Neuronal stem cell (in vitro differentiated cells): ENCODE measurements around the gene CC2D2A.

Source experiments
- DNase-seq: peaks from one replicate; pipeline ENCODE4 v3.0.0-alpha.2; 2013; ENCODE audit warnings: low spot score
- H2AFZ ChIP-seq: one replicate; pipeline ENCODE4 v1.6.1; 2013; ENCODE audit warnings: mild to moderate bottlenecking, low read length, inconsistent platforms
- H2AK5ac ChIP-seq: 2 replicates; pipeline ENCODE4 v1.6.1; 2013; ENCODE audit warnings: low read depth, mild to moderate bottlenecking, inconsistent platforms, low read length, moderate library complexity, mixed read lengths
- H2BK120ac ChIP-seq: 2 replicates; pipeline ENCODE4 v1.6.1; 2013; ENCODE audit warnings: low read depth, mild to moderate bottlenecking, inconsistent platforms, low read length, moderate library complexity, mixed read lengths
- H2BK12ac ChIP-seq: one replicate; pipeline ENCODE4 v1.6.1; 2013; ENCODE audit warnings: low read length, inconsistent platforms
- H2BK15ac ChIP-seq: 2 replicates; pipeline ENCODE4 v1.6.1; 2013; ENCODE audit warnings: mild to moderate bottlenecking, low read length, inconsistent platforms, mixed read lengths
- H2BK5ac ChIP-seq: one replicate; pipeline ENCODE4 v1.6.1; 2013; ENCODE audit warnings: inconsistent platforms, mild to moderate bottlenecking, low read length, moderate library complexity
- H3K14ac ChIP-seq: one replicate; pipeline ENCODE4 v1.6.1; 2013; ENCODE audit warnings: low read length, inconsistent platforms
- H3K18ac ChIP-seq: 2 replicates; pipeline ENCODE4 v1.6.1; 2013; ENCODE audit warnings: low read length, inconsistent platforms
- H3K23ac ChIP-seq: 2 replicates; pipeline ENCODE4 v1.6.1; 2013; ENCODE audit warnings: low read depth, mild to moderate bottlenecking, mixed read lengths, low read length, inconsistent platforms; ENCODE audit not compliant: poor library complexity
- H3K27ac ChIP-seq: replicated peaks from 3 replicates; pipeline ENCODE4 v1.5.1; 2013; ENCODE audit warnings: low read length, inconsistent platforms
- H3K27me3 ChIP-seq, 3 experiments: 2 replicates each; pipeline ENCODE4 v1.6.1; 2013; ENCODE audit warnings: low read length in 3 of 3, mild to moderate bottlenecking in 2 of 3, inconsistent platforms in 1 of 3, low read depth in 1 of 3, mixed read lengths in 1 of 3, moderate library complexity in 1 of 3; ENCODE audit not compliant: control insufficient read depth in 3 of 3, insufficient read depth in 3 of 3
- H3K36me3 ChIP-seq, 2 donors: replicated peaks in 1 of 2; 2 replicates each; pipeline ENCODE4 v1.6.1; 2013; ENCODE audit warnings: low read length in 2 of 2; ENCODE audit not compliant: control insufficient read depth in 2 of 2, insufficient read depth in 2 of 2
- H3K4ac ChIP-seq: 2 replicates; pipeline ENCODE4 v1.6.1; 2013; ENCODE audit warnings: inconsistent platforms, mild to moderate bottlenecking, low read length, moderate library complexity
- H3K4me1 ChIP-seq, 2 donors: 1 replicate in 1 of 2; 2 replicates in 1 of 2; pipeline ENCODE4 v1.6.1; 2013; ENCODE audit warnings: low read length in 2 of 2, low read depth in 1 of 2; ENCODE audit not compliant: control insufficient read depth in 2 of 2, insufficient read depth in 1 of 2
- H3K4me2 ChIP-seq: one replicate; pipeline ENCODE4 v1.6.1; 2013; ENCODE audit warnings: mild to moderate bottlenecking, low read length, inconsistent platforms; ENCODE audit not compliant: insufficient read depth, poor library complexity, severe bottlenecking
- H3K4me3 ChIP-seq, 2 donors: 2 replicates each; pipeline ENCODE4 v1.5.1; 2013; ENCODE audit warnings: low read length in 2 of 2, mild to moderate bottlenecking in 2 of 2, inconsistent platforms in 1 of 2, moderate library complexity in 1 of 2
- H3K79me1 ChIP-seq: one replicate; pipeline ENCODE4 v1.6.1; 2013; ENCODE audit warnings: low read depth, mild to moderate bottlenecking, inconsistent platforms, low read length, moderate library complexity
- H3K9ac ChIP-seq: one replicate; pipeline ENCODE4 v1.6.1; 2013; ENCODE audit warnings: mild to moderate bottlenecking, low read depth, low read length, inconsistent platforms; ENCODE audit not compliant: poor library complexity
- H3K9me3 ChIP-seq, 2 donors: replicated peaks in 1 of 2; 2 replicates each; pipeline versions ENCODE3 to v1.6.1; 2013; ENCODE audit warnings: low read length in 2 of 2, mild to moderate bottlenecking in 2 of 2, inconsistent platforms in 1 of 2, low read depth in 1 of 2, mixed read lengths in 1 of 2, moderate library complexity in 1 of 2; ENCODE audit not compliant: control insufficient read depth in 2 of 2, insufficient read depth in 1 of 2
- H4K8ac ChIP-seq: one replicate; pipeline ENCODE4 v1.6.1; 2013; ENCODE audit warnings: low read depth, mild to moderate bottlenecking, inconsistent platforms, low read length, moderate library complexity
- H4K91ac ChIP-seq: one replicate; pipeline ENCODE4 v1.6.1; 2013; ENCODE audit warnings: low read length, low read depth, mild to moderate bottlenecking, inconsistent platforms; ENCODE audit not compliant: poor library complexity
- WGBS, 2 donors: extraction: QIAGEN DNeasy Blood & Tissue Kit; methylation state at CpG; one replicate each; pipeline ENCODE4 v1.1.7; 2013; ENCODE audit warnings: missing lambda C conversion rate in 2 of 2, mixed read lengths in 1 of 2; ENCODE audit not compliant: insufficient read length in 2 of 2, insufficient replicate concordance in 1 of 2; ENCODE audit errors: extremely low coverage in 2 of 2; 5-methylcytosine and 5-hydroxymethylcytosine counted together

The CC2D2A gene

DNA sequence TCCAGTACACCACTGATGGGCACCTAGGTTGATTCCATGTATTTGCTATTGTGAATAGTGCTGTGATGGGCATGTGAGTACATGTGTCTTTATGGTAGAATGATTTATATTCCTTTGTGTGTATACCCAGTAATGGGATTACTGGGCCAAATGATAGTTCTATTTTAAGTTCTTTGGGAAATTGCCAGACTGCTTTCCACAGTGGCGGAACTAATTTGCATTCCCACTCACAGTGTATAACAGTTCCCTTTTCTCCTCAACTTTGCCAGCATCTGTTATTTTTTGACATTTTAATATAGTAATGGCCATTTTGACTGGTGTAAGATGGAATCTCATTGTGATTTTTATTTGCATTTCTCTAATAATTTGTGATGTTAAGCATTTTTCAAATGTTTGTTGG, 25.9 kb downstream of the CC2D2A start:
- DNase-seq: no peak
- H3K23ac ChIP-seq: no peak overlapping the region
- no peak overlapping the region for H2BK5ac ChIP-seq
- no peak overlapping the region for H3K14ac ChIP-seq
- H3K9me3 ChIP-seq: peaks cover 2 to 5% of the 10 kb centered on the region in 2 donors
- H3K4me1 ChIP-seq: peaks cover 0 to 2% of the 10 kb centered on the region in 2 donors
- no peak overlapping the region for H2BK15ac ChIP-seq
- no peak overlapping the region for H3K4me3 ChIP-seq
- H3K18ac ChIP-seq: no peak overlapping the region
- no peak overlapping the region for H3K27ac ChIP-seq
- no peak overlapping the region for H2AFZ ChIP-seq
- peaks cover under 1% of the 10 kb centered on the region for H3K79me1 ChIP-seq
- H4K8ac ChIP-seq: no peak overlapping the region
- H3K9ac ChIP-seq: no peak overlapping the region
- no peak overlapping the region for H2AK5ac ChIP-seq
- no peak overlapping the region for H2BK120ac ChIP-seq
- no CpG with 5 or more reads among the region's 1 CpG for WGBS, 2 donors
- H2BK12ac ChIP-seq: no peak overlapping the region
- H4K91ac ChIP-seq: no peak overlapping the region
- H3K36me3 ChIP-seq: no peaks in the 10 kb centered on the region
- no peak overlapping the region for H3K4me2 ChIP-seq
- H3K4ac ChIP-seq: no peak overlapping the region
- no peaks in the 10 kb centered on the region for H3K27me3 ChIP-seq

DNA sequence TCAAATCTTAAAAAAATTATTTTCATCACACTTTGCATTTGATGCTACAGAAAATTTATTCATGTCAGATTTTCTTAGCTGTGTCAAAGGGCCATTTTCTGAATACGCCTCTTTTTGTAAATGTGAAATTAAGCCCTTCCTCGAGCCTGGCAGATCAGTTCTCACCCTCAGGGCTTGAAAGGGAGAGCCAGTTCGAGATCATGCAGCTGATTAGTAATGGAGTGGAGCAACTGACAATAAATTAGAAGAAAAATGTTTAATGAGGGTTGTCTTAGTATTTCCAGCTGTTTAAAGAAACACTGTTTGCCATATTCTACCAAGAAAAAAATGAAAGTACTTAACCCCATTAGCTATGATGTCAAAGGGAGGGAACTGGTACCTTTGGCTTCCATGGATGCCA, 28.7 kb downstream of the CC2D2A start:
- Histone ChIP-seq H3K9ac (no peak overlapping the region), H3K23ac (no peak overlapping the region), H3K36me3 (peaks cover 0 to 6% of the 10 kb centered on the region in 2 donors), H4K91ac (no peak overlapping the region), H3K9me3 (peaks cover 2 to 5% of the 10 kb centered on the region in 2 donors), H2BK120ac (no peak overlapping the region), H2AK5ac (no peak overlapping the region), H3K27ac (no peak overlapping the region), H2AFZ (no peak overlapping the region), H3K4me3 (no peak overlapping the region), H3K18ac (no peak overlapping the region), H3K27me3 (no peaks in the 10 kb centered on the region), H3K4ac (no peak overlapping the region), H2BK12ac (no peak overlapping the region), H3K14ac (no peak overlapping the region), H3K4me2 (no peak overlapping the region), H4K8ac (no peak overlapping the region), H3K4me1 (peaks cover 2 to 4% of the 10 kb centered on the region in 2 donors), H3K79me1 (peaks cover 2% of the 10 kb centered on the region), H2BK5ac (no peak overlapping the region), H2BK15ac (no peak overlapping the region)
- DNase-seq: no peak
- no CpG with 5 or more reads among the region's 3 CpGs for WGBS, 2 donors

DNA sequence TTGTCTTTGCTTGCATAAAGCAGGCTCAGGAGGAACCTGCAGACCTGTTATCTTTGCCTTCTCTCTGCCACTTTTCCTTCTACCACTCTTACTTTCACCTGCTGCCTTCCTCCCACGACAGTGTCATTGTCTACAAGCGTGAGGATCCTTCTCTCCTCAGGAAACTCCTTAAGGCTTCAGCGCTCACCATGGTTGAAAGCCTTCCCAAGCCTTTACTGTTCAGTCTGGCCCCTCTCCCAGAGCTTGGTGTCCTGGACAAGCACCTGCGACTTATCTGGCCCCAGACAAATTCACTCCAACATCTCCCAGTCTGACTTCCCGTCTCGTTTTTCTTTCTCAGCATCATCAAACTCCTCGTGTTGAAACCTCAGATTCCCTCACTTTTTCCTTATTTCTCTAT, 31.0 kb downstream of the CC2D2A start:
- Histone ChIP-seq H3K36me3 (peaks cover 0 to 20% of the 10 kb centered on the region in 2 donors), H2BK15ac (no peak overlapping the region), H3K79me1 (peaks cover 2% of the 10 kb centered on the region), H2BK120ac (no peak overlapping the region), H4K91ac (no peak overlapping the region), H4K8ac (no peak overlapping the region), H2BK12ac (no peak overlapping the region), H3K4me2 (no peak overlapping the region), H3K4ac (no peak overlapping the region), H3K14ac (no peak overlapping the region), H3K4me3 (no peak overlapping the region), H2AK5ac (no peak overlapping the region), H2BK5ac (no peak overlapping the region), H3K9me3 (peaks cover 2 to 5% of the 10 kb centered on the region in 2 donors), H3K18ac (no peak overlapping the region), H3K27me3 (no peaks in the 10 kb centered on the region), H2AFZ (no peak overlapping the region), H3K9ac (no peak overlapping the region), H3K4me1 (peaks cover 2 to 4% of the 10 kb centered on the region in 2 donors), H3K27ac (no peak overlapping the region), H3K23ac (no peak overlapping the region)
- no CpG with 5 or more reads among the region's 7 CpGs for WGBS, 2 donors
- DNase-seq: no peak

DNA sequence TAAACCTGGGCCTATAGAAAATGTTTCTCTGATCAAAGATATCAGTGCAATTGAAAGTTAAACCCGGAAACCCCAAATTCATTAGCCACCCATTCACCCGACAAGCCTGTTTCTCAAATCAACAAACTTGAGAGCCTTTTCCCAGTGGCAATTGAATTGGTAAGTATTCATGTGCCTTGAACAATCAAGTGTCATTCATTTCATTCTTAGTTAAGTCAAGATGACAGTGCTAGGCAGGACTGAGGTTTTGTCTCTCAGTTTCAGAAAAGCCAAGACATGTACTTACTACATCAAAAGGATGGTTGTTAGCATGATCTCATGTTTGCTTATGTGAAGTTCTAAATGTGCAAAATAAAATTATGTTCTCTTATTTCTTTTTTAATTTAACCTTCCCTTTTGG, 32.3 kb downstream of the CC2D2A start:
- Histone ChIP-seq H3K4me2 (no peak overlapping the region), H3K23ac (no peak overlapping the region), H3K4ac (no peak overlapping the region), H2BK15ac (no peak overlapping the region), H3K36me3 (peaks cover 0 to 21% of the 10 kb centered on the region in 2 donors), H3K79me1 (peaks cover 2% of the 10 kb centered on the region), H3K27me3 (no peaks in the 10 kb centered on the region), H2AK5ac (no peak overlapping the region), H2BK5ac (no peak overlapping the region), H2BK120ac (no peak overlapping the region), H3K27ac (no peak overlapping the region), H3K14ac (no peak overlapping the region), H4K91ac (no peak overlapping the region), H3K4me1 (peaks cover 2 to 4% of the 10 kb centered on the region in 2 donors), H3K18ac (no peak overlapping the region), H3K9ac (no peak overlapping the region), H3K9me3 (peaks cover 2 to 4% of the 10 kb centered on the region in 2 donors), H2AFZ (no peak overlapping the region), H2BK12ac (no peak overlapping the region), H3K4me3 (no peak overlapping the region), H4K8ac (no peak overlapping the region)
- no CpG with 5 or more reads among the region's 2 CpGs for WGBS, 2 donors
- DNase-seq: no peak
